Fibroblast of gingiva (primary cell): ENCODE data around the gene PCDHGB5.
A peak's percentile ranks its signal among the peaks of the same experiment; 100 is the strongest.
"Not testable (repeated sequence)": the region's sequence is repeated elsewhere in the genome, so short reads cannot be mapped to it uniquely, and the experiment has no call there.

Experiments used
- DNase-seq: peaks from one replicate; pipeline ENCODE4 v3.0.0-alpha.2; 2011; ENCODE audit warnings: low read depth

Gene PCDHGB5

DNA sequence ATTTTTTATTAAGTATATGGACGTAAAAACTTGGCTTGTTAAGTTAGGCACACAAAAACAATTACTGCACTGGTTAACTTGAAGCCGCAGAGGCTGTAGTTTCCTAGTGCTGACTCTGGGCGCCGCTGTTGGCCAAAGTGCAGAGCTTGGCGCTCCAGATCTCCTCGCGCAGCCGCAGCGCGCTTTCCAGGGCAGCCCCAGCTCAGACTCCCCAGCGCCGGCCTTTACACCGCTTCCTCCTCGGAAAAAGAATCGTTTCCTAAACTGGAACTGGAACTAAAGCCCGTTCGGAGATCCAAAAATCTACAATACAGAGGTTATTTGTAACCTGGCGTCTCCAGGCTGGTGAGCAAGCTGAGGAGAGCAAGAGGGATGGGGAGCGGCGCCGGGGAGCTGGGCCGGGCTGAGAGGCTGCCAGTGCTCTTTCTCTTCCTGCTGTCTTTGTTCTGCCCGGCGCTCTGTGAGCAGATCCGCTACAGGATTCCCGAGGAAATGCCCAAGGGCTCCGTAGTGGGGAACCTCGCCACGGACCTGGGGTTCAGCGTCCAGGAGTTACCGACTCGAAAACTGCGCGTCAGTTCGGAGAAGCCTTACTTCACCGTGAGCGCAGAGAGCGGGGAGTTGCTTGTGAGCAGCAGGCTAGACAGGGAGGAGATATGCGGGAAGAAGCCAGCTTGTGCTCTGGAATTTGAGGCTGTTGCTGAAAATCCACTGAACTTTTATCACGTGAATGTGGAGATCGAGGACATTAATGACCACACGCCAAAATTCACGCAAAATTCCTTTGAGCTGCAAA, at the start of gene PCDHGB5:
Gene PCDHGB5 (plus strand): TSS at position 192 of the 796 bp plus-strand sequence. CDS start 181 bp downstream, at position 373.
- peak; percentile 53 for DNase-seq

DNA sequence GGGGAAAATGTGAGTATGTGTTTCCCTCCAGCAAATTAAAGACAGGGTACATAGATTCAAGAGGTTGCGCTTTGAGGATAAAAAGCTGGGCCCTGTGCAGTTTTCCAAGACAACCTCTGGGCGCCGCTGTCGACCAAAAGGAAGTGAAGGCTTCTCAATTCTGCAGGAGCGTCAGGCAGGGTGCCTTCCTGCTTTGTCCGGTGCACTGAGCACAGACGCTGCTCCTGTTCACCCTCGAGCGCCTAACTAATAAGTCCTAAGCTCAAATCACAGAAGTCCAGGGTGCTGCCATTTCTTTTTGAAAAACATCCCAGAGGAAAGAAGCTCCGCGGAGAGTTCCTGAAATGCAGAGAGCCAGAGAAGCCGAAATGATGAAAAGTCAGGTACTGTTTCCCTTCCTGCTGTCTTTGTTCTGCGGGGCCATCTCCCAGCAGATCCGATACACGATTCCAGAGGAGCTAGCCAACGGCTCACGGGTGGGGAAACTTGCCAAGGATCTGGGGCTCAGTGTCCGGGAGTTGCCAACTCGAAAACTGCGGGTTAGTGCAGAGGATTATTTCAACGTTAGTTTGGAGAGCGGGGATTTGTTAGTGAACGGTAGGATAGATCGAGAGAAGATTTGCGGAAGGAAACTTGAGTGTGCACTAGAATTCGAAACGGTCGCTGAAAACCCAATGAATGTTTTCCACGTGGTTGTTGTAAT, 47.7 kb upstream of the PCDHGB5 start, which contains the start of gene PCDHGB1:
Gene PCDHGB1 (plus strand): TSS at position 183 of the 703 bp plus-strand sequence. CDS start 162 bp downstream, at position 345.
- DNase-seq: peak; percentile 35

DNA sequence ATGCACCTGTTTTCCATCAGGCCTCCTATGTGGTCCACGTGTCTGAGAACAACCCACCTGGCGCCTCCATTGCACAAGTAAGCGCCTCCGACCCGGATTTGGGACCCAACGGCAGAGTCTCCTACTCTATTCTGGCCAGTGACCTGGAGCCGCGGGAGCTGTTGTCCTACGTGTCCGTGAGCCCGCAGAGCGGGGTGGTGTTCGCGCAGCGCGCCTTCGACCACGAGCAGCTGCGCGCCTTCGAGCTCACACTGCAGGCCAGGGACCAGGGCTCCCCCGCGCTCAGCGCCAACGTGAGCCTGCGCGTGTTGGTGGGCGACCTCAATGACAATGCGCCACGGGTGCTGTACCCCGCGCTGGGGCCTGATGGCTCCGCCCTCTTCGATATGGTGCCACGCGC, 46.2 kb upstream of the PCDHGB5 start:
- DNase-seq: no peak

DNA sequence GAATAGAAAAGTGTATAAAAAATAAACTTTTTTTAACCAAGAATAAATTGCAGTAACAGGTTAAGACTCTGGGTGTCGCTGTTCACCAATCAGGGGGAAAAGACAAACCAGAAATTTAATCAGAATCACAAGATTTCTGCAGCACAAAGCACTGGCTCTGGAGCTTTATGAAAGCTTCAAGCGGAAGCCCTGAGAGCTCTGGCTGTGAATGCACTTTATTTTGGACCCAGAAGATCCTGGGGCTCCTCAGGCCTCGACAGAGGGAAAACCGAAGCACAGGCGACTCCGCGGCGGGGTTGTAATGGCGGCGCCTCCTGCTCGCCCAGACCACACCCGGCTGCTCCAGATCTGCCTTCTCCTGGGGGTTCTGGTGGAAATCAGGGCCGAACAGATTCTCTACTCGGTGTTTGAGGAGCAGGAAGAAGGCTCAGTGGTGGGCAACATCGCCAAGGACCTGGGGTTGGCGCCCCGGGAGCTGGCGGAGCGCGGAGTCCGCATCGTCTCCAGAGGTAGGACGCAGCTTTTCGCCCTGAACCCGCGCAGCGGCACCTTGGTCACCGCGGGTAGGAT, 42.8 kb upstream of the PCDHGB5 start, which contains the start of gene PCDHGA4:
Gene PCDHGA4 (plus strand): TSS at position 122 of the 570 bp plus-strand sequence. CDS start 87 bp downstream, at position 209.
- DNase-seq: no peak

DNA sequence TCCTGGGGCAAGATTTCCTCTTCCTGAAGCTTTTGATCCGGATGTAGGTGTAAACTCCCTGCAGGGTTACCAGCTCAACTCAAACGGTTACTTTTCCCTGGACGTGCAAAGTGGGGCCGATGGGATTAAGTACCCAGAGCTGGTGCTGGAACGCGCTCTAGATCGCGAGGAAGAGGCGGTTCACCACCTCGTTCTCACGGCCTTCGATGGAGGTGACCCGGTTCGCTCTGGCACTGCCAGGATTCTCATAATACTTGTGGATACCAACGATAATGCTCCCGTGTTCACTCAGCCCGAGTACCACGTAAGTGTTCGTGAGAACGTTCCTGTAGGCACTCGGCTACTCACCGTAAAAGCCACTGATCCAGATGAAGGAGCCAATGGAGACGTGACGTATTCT, 42.1 kb upstream of the PCDHGB5 start:
- DNase-seq: no peak

DNA sequence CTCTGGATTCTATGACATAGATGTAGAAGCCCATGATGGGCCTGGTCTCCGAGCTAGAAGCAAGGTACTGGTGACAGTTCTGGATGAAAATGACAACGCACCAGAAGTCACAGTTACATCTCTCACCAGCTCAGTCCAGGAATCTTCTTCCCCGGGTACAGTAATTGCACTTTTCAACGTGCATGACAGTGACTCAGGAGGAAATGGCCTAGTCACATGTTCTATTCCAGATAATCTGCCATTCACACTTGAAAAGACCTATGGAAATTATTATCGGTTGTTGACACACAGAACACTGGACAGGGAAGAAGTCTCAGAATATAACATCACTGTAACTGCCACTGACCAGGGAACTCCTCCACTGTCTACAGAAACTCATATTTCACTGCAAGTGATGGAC, 41.6 kb upstream of the PCDHGB5 start:
- no peak for DNase-seq

DNA sequence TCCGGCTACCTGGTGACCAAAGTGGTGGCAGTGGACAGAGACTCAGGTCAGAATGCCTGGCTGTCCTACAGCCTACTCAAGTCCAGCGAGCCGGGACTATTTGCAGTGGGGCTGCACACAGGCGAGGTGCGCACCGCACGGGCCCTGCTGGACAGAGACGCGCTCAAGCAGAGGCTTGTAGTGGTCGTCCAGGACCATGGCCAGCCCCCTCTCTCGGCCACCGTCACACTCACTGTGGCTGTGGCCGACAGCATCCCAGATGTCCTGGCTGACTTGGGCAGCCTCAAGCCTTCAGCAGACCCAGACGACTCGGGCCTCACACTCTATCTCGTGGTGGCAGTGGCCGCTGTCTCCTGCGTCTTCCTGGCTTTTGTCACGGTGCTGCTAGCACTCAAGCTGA, 40.8 kb upstream of the PCDHGB5 start:
- no peak for DNase-seq

DNA sequence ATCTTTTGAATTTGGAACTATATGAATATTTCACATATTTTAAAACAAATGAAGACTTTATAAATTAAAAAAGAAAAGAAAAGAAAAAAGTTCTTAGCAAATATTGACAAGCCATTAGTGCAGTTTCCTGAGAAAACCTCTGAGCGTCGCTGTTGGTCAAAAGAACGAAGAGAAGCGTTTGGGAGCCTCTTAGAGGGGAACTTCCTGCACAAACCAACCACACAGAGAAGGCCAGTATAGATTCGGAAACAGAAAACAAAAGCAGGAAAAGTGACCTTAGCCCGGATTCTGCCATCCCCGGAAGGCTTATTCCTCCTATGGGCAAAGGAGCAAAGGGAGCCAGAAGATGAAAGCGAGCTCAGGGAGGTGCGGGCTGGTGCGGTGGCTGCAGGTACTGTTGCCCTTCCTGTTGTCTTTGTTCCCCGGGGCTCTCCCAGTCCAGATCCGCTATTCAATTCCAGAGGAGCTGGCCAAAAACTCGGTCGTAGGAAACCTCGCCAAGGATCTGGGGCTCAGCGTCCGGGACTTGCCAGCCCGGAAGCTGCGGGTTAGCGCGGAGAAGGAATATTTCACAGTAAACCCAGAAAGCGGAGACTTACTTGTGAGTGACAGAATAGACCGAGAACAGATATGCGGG, 37.8 kb upstream of the PCDHGB5 start, which contains the start of gene PCDHGB2:
Gene PCDHGB2 (plus strand): TSS at position 205 of the 637 bp plus-strand sequence. CDS start 142 bp downstream, at position 347.
- DNase-seq: peak; percentile 25

DNA sequence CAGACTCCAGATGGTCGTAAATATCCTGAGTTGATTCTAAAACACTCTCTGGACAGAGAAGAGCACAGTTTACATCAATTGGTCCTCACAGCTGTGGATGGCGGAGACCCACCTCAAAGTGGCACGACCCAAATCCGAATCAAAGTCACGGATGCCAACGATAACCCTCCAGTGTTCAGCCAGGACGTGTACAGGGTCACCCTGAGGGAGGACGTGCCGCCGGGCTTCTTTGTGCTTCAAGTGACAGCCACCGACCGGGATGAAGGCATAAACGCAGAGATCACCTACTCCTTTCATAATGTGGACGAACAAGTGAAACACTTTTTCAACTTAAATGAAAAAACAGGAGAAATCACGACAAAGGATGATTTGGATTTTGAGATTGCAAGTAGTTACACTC, 37.1 kb upstream of the PCDHGB5 start:
- no peak for DNase-seq

DNA sequence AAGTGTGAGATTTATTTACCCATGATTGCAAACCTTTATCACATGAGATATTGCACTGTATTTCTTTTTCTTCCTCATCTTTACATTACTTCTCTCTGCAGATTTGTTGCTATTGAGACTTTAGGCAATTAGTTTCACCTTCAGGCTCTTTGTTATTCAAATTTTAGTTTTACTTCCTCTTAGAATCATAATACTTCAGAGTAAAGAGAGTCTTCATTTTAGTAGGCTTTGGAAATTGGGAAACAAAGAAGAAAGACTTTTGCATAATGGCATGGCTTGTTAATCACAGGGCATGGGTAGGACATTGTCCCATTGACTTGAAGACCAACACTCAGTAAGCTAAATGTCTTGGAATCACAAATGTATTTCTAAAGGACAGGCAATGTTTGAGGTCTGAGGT, 35.0 kb upstream of the PCDHGB5 start:
- no peak for DNase-seq

DNA sequence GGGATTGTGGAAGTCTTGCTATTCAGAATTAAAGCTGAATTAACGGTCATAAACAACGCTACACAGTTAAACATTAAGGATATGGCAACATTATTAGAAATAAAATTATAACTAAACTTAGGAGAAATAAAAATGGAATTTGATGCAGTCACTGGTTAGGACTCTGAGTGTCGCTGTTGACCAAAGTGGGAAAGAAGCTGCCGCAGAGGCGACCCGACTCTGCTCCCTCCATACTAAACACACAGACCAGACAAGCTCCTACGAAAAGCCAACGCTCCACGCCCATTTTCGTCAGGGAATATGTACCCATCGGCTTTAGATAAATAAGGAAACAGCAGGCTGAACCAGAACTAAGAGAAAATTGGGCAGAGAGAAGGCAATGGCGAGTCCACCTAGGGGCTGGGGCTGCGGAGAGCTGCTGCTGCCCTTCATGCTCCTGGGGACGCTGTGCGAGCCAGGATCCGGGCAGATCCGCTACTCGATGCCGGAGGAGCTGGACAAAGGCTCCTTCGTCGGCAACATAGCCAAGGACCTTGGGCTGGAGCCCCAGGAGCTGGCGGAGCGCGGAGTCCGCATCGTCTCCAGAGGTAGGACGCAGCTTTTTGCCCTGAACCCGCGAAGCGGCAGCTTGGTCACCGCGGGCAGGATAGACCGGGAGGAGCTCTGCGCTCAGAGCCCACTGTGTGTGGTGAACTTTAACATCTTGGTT, 33.6 kb upstream of the PCDHGB5 start, which contains the start of gene PCDHGA5:
Gene PCDHGA5 (plus strand): TSS at position 211 of the 709 bp plus-strand sequence. CDS start 169 bp downstream, at position 380.
- DNase-seq: no peak

DNA sequence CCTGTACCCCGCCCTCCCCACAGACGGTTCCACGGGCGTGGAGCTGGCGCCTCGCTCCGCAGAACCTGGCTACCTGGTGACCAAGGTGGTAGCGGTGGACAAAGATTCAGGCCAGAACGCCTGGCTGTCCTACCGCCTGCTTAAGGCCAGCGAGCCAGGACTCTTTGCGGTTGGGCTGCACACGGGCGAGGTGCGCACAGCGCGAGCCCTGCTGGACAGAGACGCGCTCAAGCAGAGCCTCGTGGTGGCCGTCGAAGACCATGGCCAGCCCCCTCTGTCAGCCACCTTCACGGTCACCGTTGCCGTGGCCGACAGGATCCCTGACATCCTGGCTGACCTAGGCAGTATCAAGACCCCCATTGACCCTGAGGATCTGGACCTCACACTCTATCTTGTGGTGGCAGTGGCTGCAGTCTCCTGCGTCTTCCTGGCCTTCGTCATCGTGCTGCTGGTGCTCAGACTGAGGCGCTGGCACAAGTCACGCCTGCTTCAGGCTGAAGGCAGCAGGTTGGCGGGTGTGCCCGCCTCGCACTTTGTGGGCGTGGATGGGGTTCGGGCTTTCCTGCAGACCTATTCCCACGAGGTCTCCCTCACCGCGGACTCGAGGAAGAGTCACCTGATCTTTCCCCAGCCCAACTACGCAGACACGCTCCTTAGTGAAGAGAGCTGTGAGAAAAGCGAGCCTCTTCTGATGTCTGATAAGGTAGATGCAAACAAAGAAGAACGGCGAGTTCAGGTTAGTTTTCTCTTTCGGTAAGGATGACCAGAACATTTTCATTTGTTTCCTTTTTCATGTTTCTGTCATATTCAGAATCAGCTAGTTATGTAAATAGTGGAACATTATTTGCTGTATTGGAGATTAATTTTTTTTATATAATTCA, 31.5 kb upstream of the PCDHGB5 start:
- DNase-seq: no peak

DNA sequence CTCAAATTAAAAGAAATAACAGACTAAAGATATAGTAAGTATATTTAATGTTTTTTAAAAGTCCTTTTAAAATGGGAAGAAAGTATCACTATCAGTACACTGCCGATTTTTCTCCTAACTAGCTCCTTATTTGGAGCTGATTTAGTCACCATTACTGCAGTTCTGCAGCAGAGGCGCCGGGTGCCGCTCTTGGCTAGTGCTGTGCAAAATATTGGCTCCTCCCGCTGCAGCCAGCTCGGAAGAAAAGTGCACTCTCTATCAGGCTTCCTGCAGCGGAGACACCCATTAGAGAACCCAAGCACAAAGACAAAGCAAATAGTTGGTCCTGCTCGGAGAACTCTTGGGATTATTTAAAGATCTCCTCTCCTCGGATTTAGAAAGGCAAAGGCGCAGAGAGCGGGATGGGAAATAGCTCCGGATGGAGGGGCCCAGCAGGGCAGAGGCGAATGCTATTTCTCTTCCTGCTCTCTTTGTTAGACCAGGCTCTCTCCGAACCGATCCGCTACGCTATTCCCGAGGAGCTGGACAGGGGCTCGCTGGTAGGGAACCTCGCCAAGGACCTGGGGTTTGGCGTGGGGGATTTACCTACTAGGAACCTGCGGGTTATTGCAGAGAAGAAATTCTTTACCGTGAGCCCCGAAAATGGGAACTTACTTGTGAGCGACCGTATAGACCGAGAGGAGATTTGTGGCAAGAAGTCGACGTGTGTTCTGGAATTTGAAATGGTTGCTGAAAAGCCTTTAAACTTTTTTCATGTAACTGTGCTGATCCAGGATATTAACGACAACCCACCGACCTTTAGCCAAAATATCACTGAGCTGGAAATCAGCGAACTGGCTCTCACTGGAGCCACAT, 27.5 kb upstream of the PCDHGB5 start, which contains the start of gene PCDHGB3:
Gene PCDHGB3 (plus strand): TSS at position 249 of the 855 bp plus-strand sequence. CDS start 153 bp downstream, at position 402.
- peak; percentile 52 for DNase-seq

DNA sequence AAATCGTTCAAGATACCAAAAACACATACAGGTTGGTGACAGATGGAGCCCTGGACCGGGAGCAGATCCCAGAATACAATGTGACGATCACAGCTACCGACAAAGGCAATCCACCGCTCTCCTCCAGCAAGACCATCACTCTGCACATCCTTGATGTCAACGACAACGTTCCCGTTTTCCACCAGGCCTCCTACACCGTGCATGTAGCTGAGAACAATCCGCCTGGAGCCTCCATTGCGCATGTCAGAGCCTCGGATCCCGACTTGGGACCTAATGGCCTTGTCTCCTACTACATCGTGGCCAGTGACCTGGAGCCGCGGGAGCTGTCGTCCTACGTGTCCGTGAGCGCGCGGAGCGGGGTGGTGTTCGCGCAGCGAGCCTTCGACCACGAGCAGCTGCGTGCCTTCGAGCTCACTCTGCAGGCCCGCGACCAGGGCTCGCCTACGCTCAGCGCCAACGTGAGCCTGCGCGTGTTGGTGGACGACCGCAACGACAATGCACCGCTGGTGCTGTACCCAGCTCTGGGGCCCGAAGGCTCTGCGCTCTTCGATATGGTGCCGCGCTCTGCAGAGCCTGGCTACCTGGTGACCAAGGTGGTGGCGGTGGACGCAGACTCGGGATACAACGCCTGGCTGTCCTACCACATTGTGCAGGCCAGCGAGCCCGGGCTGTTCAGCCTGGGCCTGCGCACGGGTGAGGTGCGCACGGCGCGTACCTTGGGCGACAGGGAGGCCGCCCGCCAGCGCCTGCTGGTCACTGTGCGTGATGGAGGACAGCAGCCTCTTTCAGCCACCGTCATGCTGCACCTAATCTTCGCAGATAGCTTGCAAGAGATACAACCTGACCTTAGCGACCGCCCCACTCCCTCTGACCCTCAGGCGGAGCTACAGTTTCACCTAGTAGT, 25.9 kb upstream of the PCDHGB5 start:
- no peak for DNase-seq

DNA sequence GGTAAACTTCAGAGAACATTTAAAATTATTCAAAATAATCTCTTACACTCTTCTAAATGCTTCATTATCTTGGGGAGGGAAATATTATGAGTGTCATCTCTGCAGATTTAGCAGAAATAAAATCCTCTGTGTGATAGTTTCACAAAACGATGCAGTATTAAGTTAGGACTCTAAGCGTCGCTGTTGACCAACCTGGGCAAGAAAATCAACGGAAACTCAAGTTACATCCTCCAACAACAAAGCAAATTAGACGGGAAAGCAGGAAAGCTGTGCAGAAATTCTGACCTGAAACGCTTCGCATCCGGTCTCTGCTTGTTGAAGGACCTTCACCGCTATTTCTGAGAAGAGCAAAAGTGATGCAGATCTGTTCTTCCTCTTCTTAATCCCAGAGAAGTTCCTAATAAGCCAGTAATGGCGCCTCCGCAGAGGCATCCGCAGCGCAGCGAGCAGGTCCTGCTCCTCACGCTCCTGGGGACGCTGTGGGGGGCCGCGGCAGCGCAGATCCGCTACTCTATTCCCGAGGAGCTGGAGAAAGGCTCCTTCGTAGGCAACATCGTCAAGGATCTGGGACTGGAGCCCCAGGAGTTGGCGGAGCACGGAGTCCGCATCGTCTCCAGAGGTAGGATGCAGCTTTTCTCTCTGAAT, 24.0 kb upstream of the PCDHGB5 start, which contains the start of gene PCDHGA6:
Gene PCDHGA6 (plus strand): TSS at position 219 of the 645 bp plus-strand sequence. CDS start 193 bp downstream, at position 412.
- DNase-seq: no peak

DNA sequence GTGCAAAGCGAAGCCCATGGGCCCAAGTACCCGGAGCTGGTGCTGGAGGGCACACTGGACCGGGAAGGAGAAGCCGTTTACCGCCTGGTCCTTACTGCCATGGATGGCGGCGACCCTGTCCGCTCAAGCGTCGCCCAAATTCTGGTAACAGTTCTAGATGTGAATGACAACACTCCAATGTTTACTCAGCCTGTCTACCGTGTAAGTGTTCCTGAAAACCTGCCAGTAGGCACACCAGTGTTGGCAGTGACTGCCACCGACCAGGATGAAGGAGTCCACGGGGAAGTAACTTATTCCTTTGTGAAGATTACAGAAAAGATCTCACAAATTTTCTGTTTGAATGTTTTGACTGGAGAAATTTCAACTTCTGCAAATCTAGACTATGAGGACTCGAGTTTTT, 23.1 kb upstream of the PCDHGB5 start:
- no peak for DNase-seq

DNA sequence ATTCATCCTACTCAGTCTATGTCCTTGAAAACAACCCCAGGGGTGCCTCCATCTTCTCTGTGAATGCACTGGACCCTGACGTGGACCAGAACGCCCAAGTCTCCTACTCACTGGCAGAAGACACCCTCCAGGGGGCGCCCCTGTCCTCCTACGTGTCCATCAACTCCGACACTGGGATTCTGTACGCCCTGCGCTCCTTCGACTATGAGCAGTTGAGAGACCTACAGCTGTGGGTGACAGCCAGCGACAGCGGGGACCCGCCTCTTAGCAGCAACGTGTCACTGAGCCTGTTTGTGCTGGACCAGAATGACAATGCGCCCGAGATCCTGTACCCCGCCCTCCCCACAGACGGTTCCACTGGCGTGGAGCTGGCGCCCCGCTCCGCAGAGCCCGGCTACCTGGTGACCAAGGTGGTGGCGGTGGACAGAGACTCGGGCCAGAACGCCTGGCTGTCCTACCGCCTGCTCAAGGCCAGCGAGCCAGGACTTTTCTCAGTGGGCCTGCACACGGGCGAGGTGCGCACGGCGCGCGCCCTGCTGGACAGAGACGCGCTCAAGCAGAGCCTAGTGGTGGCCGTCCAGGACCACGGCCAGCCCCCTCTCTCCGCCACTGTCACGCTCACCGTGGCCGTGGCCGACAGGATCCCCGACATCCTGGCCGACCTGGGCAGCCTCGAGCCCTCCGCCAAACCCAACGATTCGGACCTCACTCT, 22.1 kb upstream of the PCDHGB5 start:
- DNase-seq: not testable (repeated sequence)
